CD4-positive, alpha-beta T cell (primary cell): Measurements from ENCODE around the gene SYCP2. TPM values are rescaled to one million over a fixed set of nuclear protein-coding genes. Genes with fewer than 3 reads are reported as not detected.

Experiments used
- ATAC-seq: fragments of 200-7000 bp; cut with Tn5 transposase; one replicate; pipeline ENCODE4 v1.10.0; 2022; ENCODE audit warnings: mild to moderate bottlenecking; ENCODE audit not compliant: poor library complexity
- CTCF ChIA-PET: fragments of 350-600 bp; sonication (Branson Sonifier 250); formaldehyde crosslinking; loops from one replicate; lab custom pipeline; 2021; ENCODE audit warnings: antibody characterized with exemption, inconsistent platforms; lab: Charles Lee
- POLR2A ChIA-PET: fragments of 350-600 bp; sonication (Branson Sonifier 250); formaldehyde crosslinking; loops from one replicate; lab custom pipeline; 2021; ENCODE audit warnings: antibody characterized with exemption, inconsistent platforms; lab: Charles Lee
- DNase-seq, 14 experiments: peaks; one replicate each; pipeline ENCODE4 v3.0.0-alpha.2; 2013 to 2020; ENCODE audit warnings: mixed read lengths in 2 of 14
- H3K27ac ChIP-seq, 2 donors: one replicate each; pipeline versions ENCODE4 v1.5.1 to v1.7.0; 2013; ENCODE audit warnings: low read length in 2 of 2, low read depth in 1 of 2, mild to moderate bottlenecking in 1 of 2
- H3K27me3 ChIP-seq, 2 experiments: 1 replicate in 1 of 2; 2 replicates in 1 of 2; pipeline versions ENCODE4 v1.6.1 to v1.7.0; 2013; ENCODE audit warnings: low read length in 2 of 2, control low read depth in 1 of 2, mild to moderate bottlenecking in 1 of 2, moderate library complexity in 1 of 2; ENCODE audit not compliant: insufficient read depth in 2 of 2, control insufficient read depth in 1 of 2
- H3K36me3 ChIP-seq: one replicate; pipeline ENCODE4 v1.6.1; 2013; ENCODE audit warnings: low read length, control low read depth; ENCODE audit not compliant: insufficient read depth
- H3K4me1 ChIP-seq: one replicate; pipeline ENCODE4 v1.6.1; 2013; ENCODE audit warnings: low read length, control low read depth; ENCODE audit not compliant: insufficient read depth
- H3K4me3 ChIP-seq: one replicate; pipeline ENCODE4 v1.5.1; 2013; ENCODE audit warnings: mild to moderate bottlenecking, low read length, moderate library complexity
- H3K9me3 ChIP-seq, 2 experiments: 1 replicate in 1 of 2; 2 replicates in 1 of 2; pipeline versions ENCODE4 v1.6.1 to v1.7.0; 2013; ENCODE audit warnings: low read length in 2 of 2, mild to moderate bottlenecking in 2 of 2, control low read depth in 1 of 2, moderate library complexity in 1 of 2; ENCODE audit not compliant: control insufficient read depth in 1 of 2, insufficient read depth in 1 of 2
- H3K27ac Mint-ChIP-seq: one replicate; pipeline ENCODE4 v1.8.0; 2020; ENCODE audit warnings: mixed read lengths
- H3K27me3 Mint-ChIP-seq: one replicate; pipeline ENCODE4 v1.8.0; 2021; ENCODE audit warnings: mixed read lengths
- H3K36me3 Mint-ChIP-seq: one replicate; pipeline ENCODE4 v1.8.0; 2021; ENCODE audit warnings: low read depth, mixed read lengths
- H3K4me1 Mint-ChIP-seq: one replicate; pipeline ENCODE4 v1.8.0; 2021; ENCODE audit warnings: low read depth, mixed read lengths
- H3K4me3 Mint-ChIP-seq: one replicate; pipeline ENCODE4 v1.8.0; 2020; ENCODE audit warnings: mild to moderate bottlenecking, mixed read lengths
- H3K9me3 Mint-ChIP-seq: one replicate; pipeline ENCODE4 v1.8.0; 2020; ENCODE audit warnings: mixed read lengths
- CTCF ChIP-seq: fragments of 200-600 bp; IDR thresholded peaks from one replicate; pipeline ENCODE4 v1.8.0; 2022; ENCODE audit warnings: antibody characterized with exemption, mild to moderate bottlenecking
- intact Hi-C, 2 experiments: fragments of 100-400 bp; cut with DNase I in 1 of 2; cut with micrococcal nuclease in 1 of 2; formaldehyde crosslinking; loops; one replicate each; pipeline versions ENCODE4 v1.15.1 to v1.9.0; 2023 to 2025; cut with DNase I, micrococcal nuclease
- total RNA-seq, 174 experiments: library from RNA in 2 of 174; stranded (reverse) in 2 of 174; gene quantifications; one replicate each; pipeline ENCODE4 v1.2.3 and lab custom pipeline; 2021 to 2026

The SYCP2 gene
- total RNA-seq, 2 experiments from 2014 or later = 4.4 to 4.6 TPM

- CTCF ChIA-PET = interaction anchor here (1.4 kb wide), 1 partner anchor 23 kb away, joined by 3 read pairs; the partner anchor contains the start of gene SYCP2
- POLR2A ChIA-PET = no interaction called here
- Mint-ChIP-seq H3K36me3 (no peaks in the 10 kb centered on the region), H3K27ac (no peak overlapping the region), H3K9me3 (no peaks in the 10 kb centered on the region), H3K4me1 (no peaks in the 10 kb centered on the region), H3K4me3 (no peak overlapping the region), H3K27me3 (peaks cover 7% of the 10 kb centered on the region)
- Histone ChIP-seq H3K4me3 (no peak overlapping the region), H3K27ac (no peak overlapping the region), H3K36me3 (no peaks in the 10 kb centered on the region), H3K27me3 (peaks cover 0 to 4% of the 10 kb centered on the region in 2 experiments), H3K4me1 (no peaks in the 10 kb centered on the region), H3K9me3 (no peaks in the 10 kb centered on the region)
- intact Hi-C loops = no loop called here
- ATAC-seq = no peak
- TF ChIP-seq CTCF = no peak
- no peak for DNase-seq
These were observed 22.4 kb downstream of the SYCP2 start for GRCh38 chr20:59911041-59911440.

GRCh38 chr20:59908855-59909254, 24.6 kb downstream of the SYCP2 start:
- intact Hi-C loops = no loop called here

GRCh38 chr20:59903621-59904020, 29.8 kb downstream of the SYCP2 start:
- Histone ChIP-seq H3K4me1 (no peaks in the 10 kb centered on the region), H3K9me3 (no peaks in the 10 kb centered on the region), H3K27me3 (no peaks in the 10 kb centered on the region), H3K4me3 (no peak overlapping the region), H3K27ac (no peak overlapping the region), H3K36me3 (no peaks in the 10 kb centered on the region)
- intact Hi-C loops = no loop called here
- POLR2A ChIA-PET = no interaction called here
- Mint-ChIP-seq H3K36me3 (no peaks in the 10 kb centered on the region), H3K27me3 (no peaks in the 10 kb centered on the region), H3K9me3 (no peaks in the 10 kb centered on the region), H3K4me1 (no peaks in the 10 kb centered on the region), H3K27ac (no peak overlapping the region), H3K4me3 (no peak overlapping the region)
- ATAC-seq (no peak), DNase-seq (no peak)
- TF ChIP-seq CTCF = no peak
- CTCF ChIA-PET = no interaction called here

More at GRCh38 chr20:59908855-59909254, 24.6 kb downstream of the SYCP2 start:
- H3K36me3 ChIP-seq = no peaks in the 10 kb centered on the region
- H3K4me3 ChIP-seq = no peak overlapping the region
- ChIA-PET CTCF (no interaction called here), POLR2A (no interaction called here)
- ATAC-seq (no peak), DNase-seq (no peak)
- H3K27me3 ChIP-seq = peaks cover 0 to 4% of the 10 kb centered on the region in 2 experiments
- H3K9me3 ChIP-seq = no peaks in the 10 kb centered on the region
- no peaks in the 10 kb centered on the region for H3K4me1 Mint-ChIP-seq
- peaks cover 7% of the 10 kb centered on the region for H3K27me3 Mint-ChIP-seq
- no peaks in the 10 kb centered on the region for H3K4me1 ChIP-seq
- H3K27ac ChIP-seq = no peak overlapping the region
- H3K36me3 Mint-ChIP-seq = no peaks in the 10 kb centered on the region
- no peak overlapping the region for H3K4me3 Mint-ChIP-seq
- no peak overlapping the region for H3K27ac Mint-ChIP-seq
- TF ChIP-seq CTCF = no peak
- no peaks in the 10 kb centered on the region for H3K9me3 Mint-ChIP-seq
